ENCODE measurements around the gene ERC2. TPM values are rescaled to one million over a fixed set of nuclear protein-coding genes. Genes with fewer than 3 reads are reported as not detected.

Gene ERC2
- total and polyA plus RNA-seq, 2 donors (not counting 3 experiments of a cell fraction or from before 2014, with no cell fraction given) = 5.6 to 15.5 TPM

DNA sequence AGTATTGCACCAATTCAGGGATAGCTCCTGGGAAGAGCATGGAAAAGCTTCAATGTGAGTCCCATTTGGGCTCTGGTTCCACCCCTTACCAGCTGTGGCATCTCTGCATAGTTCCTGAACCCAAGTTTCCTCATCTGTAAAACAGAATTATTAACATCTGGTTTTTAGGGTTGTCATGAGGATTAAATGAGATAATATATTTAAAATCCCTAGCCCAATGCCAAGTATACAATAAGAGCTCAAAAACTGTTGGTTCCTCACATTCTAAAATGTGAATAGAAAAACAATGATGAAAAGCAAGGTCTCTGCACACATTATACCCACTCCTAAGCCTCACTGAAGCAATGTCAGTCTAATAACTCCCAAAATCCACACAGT lies 743.9 kb downstream of the ERC2 start:
- POLR2A ChIA-PET = no interaction called here
- no TSS peak for BruUV-seq (replicated peaks)
- TF ChIP-seq, protein P1, sequence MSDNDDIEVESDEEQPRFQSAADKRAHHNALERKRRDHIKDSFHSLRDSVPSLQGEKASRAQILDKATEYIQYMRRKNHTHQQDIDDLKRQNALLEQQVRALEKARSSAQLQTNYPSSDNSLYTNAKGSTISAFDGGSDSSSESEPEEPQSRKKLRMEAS (IDR thresholded peaks at IDR 0.05; ENCODE audit: insufficient read depth, insufficient read length) = no peak
- TF ChIP-seq EZH2 (IDR thresholded peaks at IDR 0.05; ENCODE audit: borderline replicate concordance, low read depth, low read length, severe bottlenecking) (no peak), FOS (IDR thresholded peaks at IDR 0.05; ENCODE audit: borderline replicate concordance, insufficient read depth, low read length) (no peak), JUN (IDR thresholded peaks at IDR 0.05; ENCODE audit: borderline replicate concordance, insufficient read depth, insufficient read length, low read depth) (no peak), POLR2AphosphoS5 (IDR thresholded peaks at IDR 0.05; ENCODE audit: insufficient read depth, low read depth, low read length) (no peak), MYC (IDR thresholded peaks at IDR 0.05; ENCODE audit: low read depth, low read length) (no peak), POLR2A (IDR thresholded peaks at IDR 0.05; ENCODE audit: low read depth, low read length) (no peak)
- TF ChIP-seq, protein P2, sequence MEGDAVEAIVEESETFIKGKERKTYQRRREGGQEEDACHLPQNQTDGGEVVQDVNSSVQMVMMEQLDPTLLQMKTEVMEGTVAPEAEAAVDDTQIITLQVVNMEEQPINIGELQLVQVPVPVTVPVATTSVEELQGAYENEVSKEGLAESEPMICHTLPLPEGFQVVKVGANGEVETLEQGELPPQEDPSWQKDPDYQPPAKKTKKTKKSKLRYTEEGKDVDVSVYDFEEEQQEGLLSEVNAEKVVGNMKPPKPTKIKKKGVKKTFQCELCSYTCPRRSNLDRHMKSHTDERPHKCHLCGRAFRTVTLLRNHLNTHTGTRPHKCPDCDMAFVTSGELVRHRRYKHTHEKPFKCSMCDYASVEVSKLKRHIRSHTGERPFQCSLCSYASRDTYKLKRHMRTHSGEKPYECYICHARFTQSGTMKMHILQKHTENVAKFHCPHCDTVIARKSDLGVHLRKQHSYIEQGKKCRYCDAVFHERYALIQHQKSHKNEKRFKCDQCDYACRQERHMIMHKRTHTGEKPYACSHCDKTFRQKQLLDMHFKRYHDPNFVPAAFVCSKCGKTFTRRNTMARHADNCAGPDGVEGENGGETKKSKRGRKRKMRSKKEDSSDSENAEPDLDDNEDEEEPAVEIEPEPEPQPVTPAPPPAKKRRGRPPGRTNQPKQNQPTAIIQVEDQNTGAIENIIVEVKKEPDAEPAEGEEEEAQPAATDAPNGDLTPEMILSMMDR (IDR thresholded peaks at IDR 0.05; ENCODE audit: extremely low read depth in 1 of 2, insufficient read depth in 1 of 2, low read depth in 1 of 2, low read length in 2 of 2) = no peak
- H3K27ac ChIP-seq (ENCODE audit: insufficient read depth, low read depth, low read length) = no peak overlapping the region
- H3K4me2 ChIP-seq (ENCODE audit: insufficient read depth, low read length) = no peak overlapping the region
- FAIRE-seq (no peak), DNase-seq (ENCODE audit: low read depth, low spot score) (no peak)
- H3K9me3 ChIP-seq (replicated peaks; ENCODE audit: control insufficient read depth, insufficient read depth, low read length) = no peaks in the 10 kb centered on the region
- CTCF ChIA-PET = interaction anchor here (1.0 kb wide), 1 partner anchor 239 kb away, joined by 3 read pairs; no protein-coding TSS in a partner anchor
- H3K9ac ChIP-seq (replicated peaks; ENCODE audit: extremely low read depth, insufficient read depth, low read length) = no peak overlapping the region
- no peaks in the 10 kb centered on the region for H3K36me3 ChIP-seq (ENCODE audit: control insufficient read depth in 2 of 2, extremely low read depth in 1 of 2, insufficient read depth in 2 of 2, low read length in 2 of 2)
- H3K27me3 ChIP-seq (ENCODE audit: control insufficient read depth in 2 of 2, insufficient read depth in 2 of 2, low read length in 2 of 2) = no peaks in the 10 kb centered on the region
- no peaks in the 10 kb centered on the region for H4K20me1 ChIP-seq (replicated peaks; ENCODE audit: control insufficient read depth, extremely low read depth, insufficient read depth, low read length)
- no peak overlapping the region for H3K4me3 ChIP-seq (replicated peaks in 1 of 3; ENCODE audit: insufficient read depth in 1 of 3, low read depth in 1 of 3, low read length in 3 of 3)
- no peak overlapping the region for H2AFZ ChIP-seq (ENCODE audit: low read depth, low read length)
- no peaks in the 10 kb centered on the region for H3K9me1 ChIP-seq (replicated peaks; ENCODE audit: control insufficient read depth, extremely low read depth, insufficient read depth, low read length)
- H3K4me1 ChIP-seq (ENCODE audit: control insufficient read depth, extremely low read depth, insufficient read depth, low read length) = no peaks in the 10 kb centered on the region
- intact Hi-C loops (cut with micrococcal nuclease) (no loop called here), dilution Hi-C loops (cut with MboI; ENCODE audit: extremely low pct_ligation_motif_present, low sequenced_read_pairs) (no loop called here)
- no peaks in the 10 kb centered on the region for H3K79me2 ChIP-seq (ENCODE audit: control insufficient read depth, insufficient read depth, low read length)
